A673 (cell line): ENCODE measurements around the gene STX11.

ENCODE experiments used
- CTCF ChIP-seq: fragments of 300-800, 200-600 bp; sonication (generic); conservative IDR thresholded peaks from 2 replicates; pipeline ENCODE4 v1.5.1; 2017; ENCODE audit warnings: low read depth, mild to moderate bottlenecking, antibody characterized with exemption, low read length, moderate library complexity, mixed read lengths
- EZH2 ChIP-seq: fragments of 200-600 bp; sonication (generic); IDR thresholded peaks from 2 replicates; pipeline ENCODE4 v1.6.1; 2017; ENCODE audit warnings: borderline replicate concordance, low read depth, mild to moderate bottlenecking, mixed read lengths, antibody characterized with exemption, low read length; ENCODE audit not compliant: poor library complexity, severe bottlenecking

GRCh38 chr6:144141470-144141869, 8.8 kb upstream of the STX11 start:
- no peak for TF ChIP-seq CTCF
- TF ChIP-seq EZH2 = no peak
